NCI-H2107 (cell line): Measurements from ENCODE around the gene AP4E1.
"Not testable (repeated sequence)": the region's sequence is repeated elsewhere in the genome, so short reads cannot be mapped to it uniquely, and the experiment has no call there.

Experiments
- DNase-seq: peaks from one replicate; lab custom pipeline; 2025; lab: John Stamatoyannopoulos, UW

AP4E1 gene

DNA sequence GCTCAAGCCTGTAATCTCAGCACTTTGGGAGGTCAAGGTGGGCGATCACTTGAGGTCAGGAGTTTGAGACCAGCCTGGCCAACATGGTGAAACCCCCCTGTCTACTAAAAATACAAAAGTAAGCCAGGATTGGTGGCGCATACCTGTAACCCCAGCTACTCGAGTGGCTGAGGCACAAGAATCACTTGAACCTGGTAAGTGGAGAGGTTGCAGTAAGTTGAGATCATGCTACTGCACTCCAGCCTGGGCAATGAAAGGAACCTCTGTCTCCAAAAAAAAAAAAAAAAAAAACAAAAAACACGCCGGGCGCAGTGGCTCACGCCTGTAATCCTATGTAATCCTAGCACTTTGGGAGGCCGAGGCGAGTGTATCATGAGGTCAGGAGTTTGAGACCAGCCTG is 18.9 kb upstream of the AP4E1 start:
- no peak for DNase-seq

GRCh38 chr15:50890751-50891150 is 17.7 kb upstream of the AP4E1 start:
- no peak for DNase-seq

DNA sequence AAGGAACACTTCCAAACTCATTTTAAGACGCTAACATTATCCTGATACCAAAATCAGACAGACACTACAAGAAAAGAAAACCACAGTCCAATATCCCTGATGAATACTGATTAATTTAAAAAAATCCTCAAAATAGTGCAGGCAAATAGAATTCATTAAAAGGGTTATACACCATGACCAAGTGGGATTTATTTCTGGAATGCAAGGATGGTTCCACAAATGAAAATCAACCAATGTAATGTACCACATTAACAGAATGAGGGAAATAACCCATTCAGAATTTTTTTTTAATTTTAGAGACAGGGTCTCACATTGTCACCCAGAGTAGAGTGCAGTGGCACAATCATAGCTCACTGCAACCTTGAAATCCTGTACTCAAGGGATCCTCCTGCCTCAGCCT is 17.3 kb upstream of the AP4E1 start:
- no peak for DNase-seq

GRCh38 chr15:50893976-50894375 is 14.5 kb upstream of the AP4E1 start:
- DNase-seq = no peak

- DNase-seq = not testable (repeated sequence)
Measured at GRCh38 chr15:50901390-50901789, 7.1 kb upstream of the AP4E1 start.

DNA sequence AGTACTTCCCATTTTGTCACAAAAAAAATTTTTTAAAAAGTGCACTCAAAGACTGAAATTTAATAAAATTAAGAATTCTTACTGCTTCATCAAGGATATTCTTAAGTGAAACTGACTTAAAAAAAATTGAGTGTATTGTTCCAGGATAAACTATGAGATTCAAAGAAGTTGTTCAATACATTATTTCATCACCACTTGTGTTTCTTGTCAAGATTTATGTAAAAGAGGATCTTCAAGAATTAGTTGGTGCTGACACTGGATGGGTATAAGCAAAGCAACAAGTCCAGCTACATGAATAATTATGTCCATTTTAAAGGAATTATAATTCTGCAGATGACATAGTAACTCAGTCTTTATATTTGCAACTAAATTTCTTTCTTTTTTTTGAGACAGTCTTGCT is 4.3 kb upstream of the AP4E1 start:
- no peak for DNase-seq

DNA sequence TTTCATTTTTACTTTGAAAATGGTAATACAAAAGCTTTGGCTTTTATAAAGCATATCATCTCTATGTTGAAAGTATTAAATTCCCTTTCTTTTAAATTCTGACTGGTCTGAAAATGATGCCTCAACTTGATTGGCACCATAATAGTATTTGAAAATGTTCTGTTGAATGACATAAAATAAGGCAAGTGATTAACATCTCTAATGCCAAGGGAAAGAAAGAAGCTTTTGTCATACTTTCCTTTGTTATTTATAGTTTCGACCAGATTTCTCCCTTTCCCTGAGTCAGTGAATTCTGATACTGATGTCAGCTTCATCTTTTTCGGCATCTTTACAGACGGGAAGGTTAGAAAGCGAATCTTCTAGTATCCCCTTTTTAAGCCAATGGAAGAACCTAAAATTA is 3.4 kb upstream of the AP4E1 start:
- DNase-seq = no peak

DNA sequence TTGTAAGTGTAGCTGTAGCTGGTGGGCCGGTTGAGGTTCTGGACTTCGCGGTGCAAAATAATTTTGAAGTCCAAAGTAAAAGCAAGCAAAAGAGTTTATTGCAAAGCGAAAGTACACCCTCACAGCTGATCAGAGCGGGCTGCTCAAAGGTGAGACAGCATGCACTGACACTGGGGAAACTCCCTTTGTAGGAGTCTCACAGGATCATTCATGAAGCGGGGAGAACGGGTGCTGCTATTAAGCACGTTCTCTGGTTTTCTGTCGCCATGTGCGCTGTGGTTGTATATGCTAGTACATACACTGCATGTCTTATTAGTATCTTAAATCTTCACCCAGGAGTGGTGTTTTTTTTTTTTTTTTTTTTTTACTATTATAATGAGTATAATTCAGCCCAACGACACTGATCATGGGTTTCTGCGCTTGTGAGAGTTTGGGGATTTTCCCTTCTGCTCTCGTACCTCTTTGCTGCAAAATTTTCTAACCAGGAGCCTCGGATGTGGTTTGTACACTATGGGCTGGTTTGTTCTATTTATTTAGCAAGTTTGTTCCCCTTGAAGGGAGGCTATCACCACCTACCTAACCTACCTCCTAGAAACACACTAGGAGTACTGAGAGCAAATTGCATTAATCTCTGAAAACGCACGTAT is 1.4 kb upstream of the AP4E1 start:
- no peak for DNase-seq

DNA sequence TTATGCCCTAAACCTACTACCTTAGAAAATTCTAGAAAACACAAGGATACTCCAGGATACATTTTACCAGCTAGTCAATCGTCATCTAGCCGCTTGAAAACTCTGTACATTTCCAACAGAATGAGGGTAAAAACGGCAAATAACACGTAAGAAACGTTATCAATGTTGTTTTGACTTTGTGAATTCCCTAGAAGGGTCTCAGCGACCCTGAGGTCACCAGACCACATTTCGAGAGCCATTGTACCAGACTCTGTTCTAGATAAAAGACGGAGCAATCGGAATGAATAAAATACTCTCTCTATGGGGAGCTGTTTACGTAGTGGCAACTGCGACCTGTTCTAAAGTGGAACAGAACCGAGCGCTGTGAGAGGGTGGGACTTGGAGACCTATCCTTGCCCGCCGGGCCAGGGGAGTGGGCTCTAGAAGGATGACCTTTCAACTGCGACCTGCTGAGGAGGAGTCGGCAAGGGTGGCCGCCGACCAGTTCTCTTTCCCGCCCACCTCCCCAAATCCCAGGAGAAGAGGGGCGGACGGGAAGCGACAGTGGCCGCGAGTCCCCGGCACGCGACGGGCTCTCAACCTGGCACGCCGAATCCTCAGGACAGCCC is 778 bp upstream of the AP4E1 start:
- no peak for DNase-seq

DNA sequence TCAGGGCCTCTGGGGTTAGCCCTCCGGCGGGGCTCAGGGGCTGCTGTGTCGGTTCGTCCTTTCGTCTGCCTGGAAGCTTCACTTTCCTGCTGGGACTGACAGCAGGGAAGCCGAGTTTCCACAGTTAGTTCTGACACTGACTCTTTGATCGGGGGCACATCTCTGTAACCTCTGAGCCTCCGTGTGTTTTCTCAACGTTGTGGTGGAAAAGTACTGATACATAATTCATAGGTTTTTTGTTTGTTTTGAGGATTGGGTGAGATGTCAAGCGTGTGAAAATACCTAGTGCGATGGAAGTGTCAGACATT is 481 bp downstream of the AP4E1 start:
- DNase-seq = no peak

- not testable (repeated sequence) for DNase-seq
Measured at GRCh38 chr15:50910426-50910795, 1.9 kb downstream of the AP4E1 start.

GRCh38 chr15:50911001-50911400 is 2.5 kb downstream of the AP4E1 start:
- DNase-seq = no peak

DNA sequence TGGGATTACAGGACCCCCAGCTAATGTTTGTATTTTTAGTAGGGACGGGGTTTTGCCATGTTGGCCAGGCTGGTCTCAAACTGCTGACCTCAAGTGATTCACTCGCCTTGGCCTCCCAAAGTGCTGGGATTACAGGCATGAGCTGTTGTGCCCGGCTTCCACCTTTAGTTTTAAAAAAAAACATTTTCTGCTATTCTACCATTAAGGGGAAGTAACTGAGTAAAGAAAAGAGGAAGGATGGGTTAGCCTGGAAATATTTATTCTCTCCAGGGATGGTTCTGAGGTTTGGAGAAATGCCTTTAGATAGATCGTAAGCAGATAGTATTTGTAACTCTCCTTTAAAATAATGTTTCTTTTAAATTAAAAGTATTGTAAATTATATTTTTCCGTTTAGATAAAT is 3.1 kb downstream of the AP4E1 start:
- DNase-seq = no peak

- no peak for DNase-seq
Measured at GRCh38 chr15:50916400-50916799, 7.9 kb downstream of the AP4E1 start.

DNA sequence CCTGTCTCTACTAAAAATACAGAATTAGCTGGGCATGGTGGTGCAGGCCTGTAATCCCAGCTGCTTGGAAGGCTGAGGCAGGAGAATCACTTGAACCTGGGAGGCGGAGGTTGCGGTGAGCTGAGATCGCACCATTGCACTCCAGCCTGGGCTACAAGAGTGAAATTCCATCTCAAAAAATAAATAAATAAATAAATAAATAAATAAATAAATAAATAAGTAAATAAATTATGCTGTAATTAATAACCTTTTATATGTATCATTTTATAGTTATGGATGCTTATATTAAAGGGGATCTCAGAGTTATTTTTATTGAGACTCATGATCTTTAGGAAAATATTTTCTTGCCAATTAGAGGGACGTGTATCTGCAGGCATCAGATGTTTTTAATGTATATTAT is 10.9 kb downstream of the AP4E1 start:
- DNase-seq = not testable (repeated sequence)

DNA sequence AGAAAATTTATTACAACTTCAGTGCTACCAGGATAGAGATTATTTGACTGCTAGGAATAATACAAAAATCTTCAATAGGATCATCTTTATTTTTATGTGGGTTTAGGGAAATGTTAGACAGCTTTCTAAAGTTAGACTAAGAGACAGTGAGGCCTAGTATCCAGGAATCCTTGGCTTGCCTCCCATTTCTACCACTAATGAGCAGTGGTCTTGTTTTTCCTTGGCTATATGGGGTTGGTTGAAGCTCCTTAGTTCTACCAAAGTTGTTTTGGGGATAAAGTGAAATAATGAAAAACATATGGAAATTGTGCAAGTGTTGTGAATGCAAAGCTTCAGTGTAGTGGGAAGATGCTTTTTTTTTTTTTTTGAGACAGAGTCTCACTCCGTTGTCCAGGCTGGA is 16.8 kb downstream of the AP4E1 start:
- no peak for DNase-seq

DNA sequence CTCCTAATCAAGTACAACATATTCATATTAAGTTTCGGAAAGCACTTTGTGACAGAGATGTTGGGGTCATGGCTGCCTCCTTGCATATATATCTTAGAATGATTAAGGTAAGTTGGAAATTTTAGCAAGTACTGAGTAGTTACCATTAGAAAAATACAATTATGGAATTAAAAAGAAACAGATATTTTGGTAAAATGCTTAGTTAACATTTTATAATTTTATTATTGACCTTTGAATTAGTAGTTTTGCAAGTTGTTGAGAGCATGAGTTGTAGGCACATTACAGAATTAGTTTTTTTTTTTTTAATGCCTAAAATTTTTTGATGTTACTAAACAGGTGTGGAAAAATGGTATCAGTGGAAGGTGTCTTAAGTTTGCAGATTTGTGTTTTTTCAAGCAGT is 20.6 kb downstream of the AP4E1 start:
- DNase-seq = no peak

GRCh38 chr15:50930792-50931191 is 22.3 kb downstream of the AP4E1 start:
- no peak for DNase-seq

GRCh38 chr15:50933341-50933740 is 24.9 kb downstream of the AP4E1 start:
- DNase-seq = no peak

DNA sequence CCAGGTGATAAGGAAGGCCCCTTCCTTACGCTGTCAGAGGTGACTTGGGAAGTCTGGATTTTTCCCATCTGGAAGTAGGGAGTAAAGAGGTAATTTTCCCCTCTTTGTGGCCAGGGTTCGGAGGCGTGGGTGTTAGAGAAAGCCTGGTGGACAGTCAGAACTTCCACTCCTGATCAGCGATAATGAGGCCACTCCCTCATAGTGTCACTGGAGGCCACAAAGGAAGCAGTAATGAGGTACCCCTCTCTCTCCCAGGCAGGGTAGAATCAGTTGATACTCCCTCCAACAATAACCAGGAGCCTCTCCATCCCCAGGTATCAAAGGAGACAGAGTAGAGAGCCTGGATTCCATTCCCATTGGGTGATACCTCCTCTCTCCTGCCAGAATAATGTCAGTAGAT is 30.0 kb downstream of the AP4E1 start:
- DNase-seq = no peak

GRCh38 chr15:50939911-50940310 is 31.4 kb downstream of the AP4E1 start:
- DNase-seq = no peak

DNA sequence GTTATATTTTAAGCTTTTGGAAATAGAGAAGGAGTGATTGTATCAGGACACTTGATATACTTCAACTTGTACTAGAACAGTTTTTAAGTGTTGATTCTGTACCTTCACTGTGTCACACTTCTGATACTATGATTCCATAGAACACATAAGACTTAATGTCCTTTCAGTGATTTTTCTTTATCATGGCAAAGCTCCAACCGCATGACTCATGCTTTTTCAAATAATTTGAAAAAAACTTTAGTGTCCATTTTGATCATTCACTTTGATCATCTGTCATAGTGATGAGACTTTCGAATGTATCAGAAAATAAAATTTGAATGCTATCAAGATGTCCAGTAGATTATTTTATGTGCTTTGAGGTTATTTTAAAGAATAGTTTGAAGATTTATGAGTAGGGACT is 32.0 kb downstream of the AP4E1 start:
- no peak for DNase-seq

DNA sequence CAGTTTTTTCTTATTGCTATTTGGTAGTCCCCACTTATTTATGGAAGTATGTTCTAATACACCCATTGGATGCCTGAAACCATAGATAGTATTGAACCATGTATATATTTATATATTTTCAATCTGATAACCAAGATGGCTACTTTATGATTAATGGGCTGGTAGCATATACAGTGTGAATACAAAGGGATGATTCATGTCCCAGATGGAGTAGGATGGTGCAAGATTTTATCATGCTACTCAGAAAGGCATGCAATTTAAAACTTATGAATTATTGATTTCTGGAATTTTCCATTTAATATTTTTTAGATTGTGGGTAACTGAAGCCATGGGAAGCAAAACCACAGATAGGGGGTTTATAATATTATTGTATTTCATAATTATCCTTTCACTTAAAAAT is 35.2 kb downstream of the AP4E1 start:
- no peak for DNase-seq

GRCh38 chr15:50944672-50945071 is 36.2 kb downstream of the AP4E1 start:
- no peak for DNase-seq

DNA sequence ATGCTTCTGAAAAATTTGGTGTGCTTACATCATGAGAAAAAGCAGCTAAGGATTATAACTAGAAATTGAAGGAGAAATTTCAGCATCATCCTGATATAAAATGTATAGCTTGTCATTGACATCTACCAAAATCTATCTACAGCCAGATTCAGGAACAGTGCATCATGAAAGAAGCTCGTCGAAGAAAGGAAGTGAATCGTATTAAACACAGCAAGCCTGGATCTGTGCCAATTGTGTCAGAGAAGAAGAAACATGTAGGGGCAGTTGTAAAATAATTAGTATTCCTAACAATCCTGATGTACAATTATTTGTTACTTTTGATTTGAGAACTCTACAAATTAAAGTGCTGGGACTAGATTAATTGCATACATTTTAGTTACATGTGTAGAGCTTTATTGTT is 37.2 kb downstream of the AP4E1 start:
- no peak for DNase-seq
